Hippocampal formation (tissue), 2 donors: ENCODE data around the gene TPRG1L.

Experiments
- DNase-seq, 2 donors: peaks; one replicate each; lab custom pipeline; 2025; lab: John Stamatoyannopoulos, UW

TPRG1L gene

GRCh38 chr1:3663999-3664699 lies 39.3 kb downstream of the TPRG1L start:
- no peak for DNase-seq

GRCh38 chr1:3664700-3665375 lies 40.0 kb downstream of the TPRG1L start:
- no peak for DNase-seq

- DNase-seq = no peak
Measured at GRCh38 chr1:3668148-3668547, 43.3 kb downstream of the TPRG1L start.

GRCh38 chr1:3668585-3669300 lies 43.9 kb downstream of the TPRG1L start:
- peak in 1 of 2 donors; percentile 46 for DNase-seq

- DNase-seq = no peak
Measured at GRCh38 chr1:3669421-3669821, 44.6 kb downstream of the TPRG1L start.

GRCh38 chr1:3669971-3670431 lies 45.2 kb downstream of the TPRG1L start:
- DNase-seq = no peak

GRCh38 chr1:3670823-3671265 lies 46.0 kb downstream of the TPRG1L start:
- no peak for DNase-seq

GRCh38 chr1:3671371-3672180 lies 46.8 kb downstream of the TPRG1L start:
- DNase-seq = no peak

- no peak for DNase-seq
Measured at GRCh38 chr1:3672231-3672970, 47.6 kb downstream of the TPRG1L start.

GRCh38 chr1:3672971-3673361 lies 48.2 kb downstream of the TPRG1L start:
- DNase-seq = no peak

GRCh38 chr1:3673381-3674099 lies 48.7 kb downstream of the TPRG1L start:
- no peak for DNase-seq

GRCh38 chr1:3674100-3675094 lies 49.6 kb downstream of the TPRG1L start:
- DNase-seq = no peak

GRCh38 chr1:3675436-3675835 lies 50.6 kb downstream of the TPRG1L start:
- no peak for DNase-seq

GRCh38 chr1:3676581-3677470 lies 52.0 kb downstream of the TPRG1L start:
- no peak for DNase-seq

- no peak for DNase-seq
Measured at GRCh38 chr1:3677484-3677883, 52.7 kb downstream of the TPRG1L start.

GRCh38 chr1:3678361-3679097 lies 53.7 kb downstream of the TPRG1L start:
- no peak for DNase-seq

- no peak for DNase-seq
Measured at GRCh38 chr1:3679098-3679555, 54.3 kb downstream of the TPRG1L start.
